Measurements from ENCODE around the gene GINS2. TPM values are rescaled to one million over a fixed set of nuclear protein-coding genes. Genes with fewer than 3 reads are reported as not detected.

The GINS2 gene
- total and polyA plus RNA-seq, 2 of the 4 experiments (the other 2 are of a cell fraction) = 12.0 to 13.4 TPM

GRCh38 chr16:85679870-85680269, 8.9 kb downstream of the GINS2 start:
- POLR2A ChIA-PET (ENCODE audit: unreplicated experiment) = no interaction called here

More at GRCh38 chr16:85679870-85680269, 8.9 kb downstream of the GINS2 start:
- no peak overlapping the region for H4K5ac ChIP-seq (ENCODE audit: low read depth, low read length)
- no peaks in the 10 kb centered on the region for H3K27me3 ChIP-seq (ENCODE audit: control insufficient read depth, insufficient read depth, low read length)
- no peak overlapping the region for H2BK5ac ChIP-seq (ENCODE audit: low read depth, low read length, poor library complexity, severe bottlenecking)
- no peak overlapping the region for H3K4me3 ChIP-seq (ENCODE audit: insufficient read depth, low read depth, low read length)
- H3K36me3 ChIP-seq (ENCODE audit: control insufficient read depth, insufficient read depth, low read length) = peaks cover 20% of the 10 kb centered on the region
- peaks cover 9% of the 10 kb centered on the region; the same call in 1 of the 2 replicates for H4K20me1 ChIP-seq (ENCODE audit: insufficient read depth, low read length)
- H3K9ac ChIP-seq (ENCODE audit: low read depth, low read length) = no peak overlapping the region
- no peak overlapping the region for H3K4me2 ChIP-seq (ENCODE audit: low read depth, low read length)
- WGBS, 2 experiments (ENCODE audit: extremely low coverage in 2 of 2, insufficient read length in 1 of 2) = 94% methylated on average over 5 of the region's 6 CpGs; no CpG with 5 or more reads in 1 of the 2 experiments
- H3K56ac ChIP-seq (ENCODE audit: extremely low read depth, insufficient read depth, low read length) = no peak overlapping the region
- intact Hi-C loops (cut with micrococcal nuclease) (loop anchor here (5.0 kb wide), 1 partner anchor 117 kb away; the partner anchor contains the start of genes COX4I1 and EMC8), in situ Hi-C loops (cut with MboI; ENCODE audit: low sequenced_read_pairs) (no loop called here), dilution Hi-C loops (cut with HindIII; ENCODE audit: low sequenced_read_pairs, unreplicated experiment) (no loop called here)
- H2AK5ac ChIP-seq (ENCODE audit: low read depth, low read length) = no peak overlapping the region
- no peak for TF ChIP-seq MAFK (IDR thresholded peaks at IDR 0.05; ENCODE audit: low read depth, low read length)
- TF ChIP-seq MXI1 (IDR thresholded peaks at IDR 0.05; ENCODE audit: borderline replicate concordance, low read depth, low read length) = no peak
- no peak overlapping the region for H2BK20ac ChIP-seq (ENCODE audit: low read depth, low read length)
- H2AK9ac ChIP-seq (replicated peaks; ENCODE audit: low read depth, low read length, poor library complexity) = no peak overlapping the region
- no peaks in the 10 kb centered on the region for H3K4me1 ChIP-seq (ENCODE audit: control insufficient read depth, insufficient read depth, low read length)
- H2BK120ac ChIP-seq (ENCODE audit: low read depth, low read length) = no peak overlapping the region
- CTCF ChIA-PET = no interaction called here
- DNase-seq (no peak), ATAC-seq (ENCODE audit: low read depth) (no peak)
- no peak overlapping the region for H3K23ac ChIP-seq (ENCODE audit: low read depth, low read length)
- H3K9me3 ChIP-seq (ENCODE audit: control insufficient read depth, insufficient read depth, low read length) = no peaks in the 10 kb centered on the region
- H3K9me1 ChIP-seq (ENCODE audit: insufficient read depth, low read length) = peaks cover 5% of the 10 kb centered on the region
- H3K14ac ChIP-seq (replicated peaks; ENCODE audit: low read depth, low read length) = no peak overlapping the region
- H3K18ac ChIP-seq (ENCODE audit: low read depth, low read length) = no peak overlapping the region
- no TSS peak for BruUV-seq (replicated peaks)
- H3K4ac ChIP-seq (ENCODE audit: low read depth, low read length) = no peak overlapping the region
- no peak overlapping the region for H4K91ac ChIP-seq (ENCODE audit: insufficient read depth, low read depth, low read length)
- peaks cover 7 to 29% of the 10 kb centered on the region in 2 experiments; a peak in 3 of 4 replicates for H3K79me1 ChIP-seq (ENCODE audit: low read depth in 1 of 2, low read length in 2 of 2)
- H4K8ac ChIP-seq (ENCODE audit: low read depth in 2 of 2, low read length in 2 of 2) = no peak overlapping the region
- H3K27ac ChIP-seq (ENCODE audit: insufficient read depth, low read length) = no peak overlapping the region
- no peak overlapping the region for H2AFZ ChIP-seq (replicated peaks; ENCODE audit: low read length, poor library complexity)
- no peak overlapping the region for H2BK15ac ChIP-seq (ENCODE audit: low read depth, low read length)
